HG03045 (cell line): ENCODE data around the gene ZNF200.

Source experiments
- ATAC-seq: cut with Tn5 transposase; IDR thresholded peaks from one replicate; pipeline ENCODE4 v1.9.1; 2021; ENCODE audit warnings: mild to moderate bottlenecking, moderate library complexity; ENCODE audit not compliant: unreplicated experiment

Gene ZNF200

GRCh38 chr16:3179651-3180050, 55.3 kb downstream of the ZNF200 start:
- ATAC-seq, result no peak

GRCh38 chr16:3175157-3176093, 59.5 kb downstream of the ZNF200 start:
- ATAC-seq, result no peak

GRCh38 chr16:3174618-3175148, 60.3 kb downstream of the ZNF200 start:
- no peak for ATAC-seq

GRCh38 chr16:3173892-3174617, 60.9 kb downstream of the ZNF200 start:
- no peak for ATAC-seq
